Inferior parietal cortex (tissue), 1 donor: ENCODE measurements around the gene FCN2.

ENCODE experiments used
- DNase-seq: peaks from one replicate; pipeline ENCODE4 v3.0.0-alpha.2; 2016; ENCODE audit errors: extremely low spot score

The FCN2 gene

DNA sequence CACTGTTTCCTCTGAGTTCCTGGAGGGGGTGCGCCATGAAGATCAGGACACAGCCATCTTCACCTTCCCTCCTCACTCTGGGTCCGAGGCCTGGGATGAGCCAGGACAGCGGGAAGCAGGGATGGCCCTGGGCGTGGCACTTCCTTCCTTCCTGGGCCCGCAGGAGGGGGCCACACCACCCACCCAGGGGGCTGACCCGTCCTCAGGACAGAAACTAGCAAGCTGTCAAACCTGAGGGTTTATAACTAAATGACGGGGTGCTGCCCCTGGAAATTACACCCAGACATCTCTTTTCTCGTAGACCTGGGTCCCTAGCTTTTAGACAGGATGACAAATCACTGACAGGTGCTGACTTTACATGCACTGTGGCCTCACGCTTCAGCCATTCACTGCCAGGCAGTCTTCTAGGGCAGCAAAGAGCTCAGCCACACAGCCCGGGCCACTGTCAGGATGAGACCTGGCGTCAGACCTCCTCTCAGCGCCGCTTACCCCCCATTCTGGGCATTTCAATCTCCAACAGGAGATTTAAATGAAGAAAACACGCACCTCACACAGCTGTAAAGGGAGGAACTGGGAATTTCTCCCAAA lies 8.1 kb downstream of the FCN2 start:
- no peak for DNase-seq

DNA sequence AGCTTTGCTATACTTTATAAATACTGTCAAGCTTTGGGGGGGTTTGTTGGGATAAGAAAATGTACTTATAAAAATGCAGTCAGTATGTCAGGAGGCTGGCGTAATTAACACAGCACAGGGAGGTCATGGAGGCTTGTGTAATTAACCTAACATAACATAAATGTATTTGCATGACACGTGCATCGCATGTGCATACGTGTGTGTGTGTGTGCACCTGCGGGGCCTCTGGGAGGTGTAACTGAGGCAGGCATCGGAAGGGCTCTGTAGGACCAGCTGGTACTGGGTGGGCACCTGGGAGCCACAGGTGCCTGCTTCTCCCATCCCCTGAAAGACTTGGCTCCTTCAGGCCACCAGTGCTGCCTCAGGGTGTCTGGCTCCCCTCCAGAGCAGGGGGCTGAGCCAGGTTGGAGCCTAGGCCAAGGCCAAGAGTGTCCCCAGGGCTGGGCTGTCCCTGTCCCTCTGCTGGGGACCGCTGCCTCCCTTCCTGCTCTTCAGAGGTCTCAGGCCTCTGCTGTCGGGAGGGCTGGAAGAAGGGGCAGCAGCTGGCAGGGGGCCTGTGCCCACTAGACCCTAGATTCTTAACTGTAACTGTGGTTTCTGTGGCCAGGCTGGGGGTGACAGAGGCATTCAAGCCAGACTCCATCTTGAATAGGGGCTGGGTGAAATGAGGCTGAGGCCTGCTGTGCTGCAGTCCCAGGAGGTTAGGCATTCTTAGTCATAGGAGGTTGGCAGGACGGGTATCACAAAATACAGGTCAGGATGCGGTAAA lies 9.0 kb downstream of the FCN2 start:
- DNase-seq = no peak

DNA sequence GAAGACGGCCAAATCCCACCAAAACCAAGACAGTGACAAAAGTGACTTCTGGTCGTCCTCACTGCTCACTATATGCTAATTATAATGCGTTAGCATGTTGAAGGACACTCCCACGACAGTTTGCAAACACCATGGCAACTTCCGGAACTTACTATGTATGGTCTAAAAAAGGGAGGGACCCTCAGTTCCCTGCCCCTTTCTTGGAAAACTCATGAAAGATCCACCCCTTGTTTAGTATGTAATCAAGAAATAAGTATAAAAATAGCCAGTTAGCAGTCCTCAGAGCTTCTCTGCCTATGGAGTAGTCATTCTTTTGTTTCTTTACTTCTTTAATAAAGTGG lies 9.5 kb downstream of the FCN2 start:
- no peak for DNase-seq

DNA sequence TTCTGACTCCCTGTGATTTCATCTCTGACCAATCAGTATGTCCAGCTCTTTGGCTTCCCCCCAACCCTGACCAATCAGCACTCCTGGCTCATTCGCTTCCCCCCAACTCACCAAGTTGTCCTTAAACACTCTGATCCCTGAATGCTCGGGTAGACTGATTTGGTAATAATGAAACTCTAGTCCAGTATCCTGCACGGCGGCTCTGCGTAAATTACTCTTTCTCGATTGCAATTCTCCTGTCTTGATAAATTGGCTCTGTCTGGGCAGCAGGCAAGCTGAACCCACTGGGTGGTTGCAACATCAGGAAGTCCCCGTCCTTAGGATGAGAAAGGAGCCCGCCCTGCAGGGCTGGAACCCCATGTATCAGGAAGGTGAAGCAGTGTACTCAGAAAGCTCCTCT lies 10.4 kb downstream of the FCN2 start:
- DNase-seq = no peak

DNA sequence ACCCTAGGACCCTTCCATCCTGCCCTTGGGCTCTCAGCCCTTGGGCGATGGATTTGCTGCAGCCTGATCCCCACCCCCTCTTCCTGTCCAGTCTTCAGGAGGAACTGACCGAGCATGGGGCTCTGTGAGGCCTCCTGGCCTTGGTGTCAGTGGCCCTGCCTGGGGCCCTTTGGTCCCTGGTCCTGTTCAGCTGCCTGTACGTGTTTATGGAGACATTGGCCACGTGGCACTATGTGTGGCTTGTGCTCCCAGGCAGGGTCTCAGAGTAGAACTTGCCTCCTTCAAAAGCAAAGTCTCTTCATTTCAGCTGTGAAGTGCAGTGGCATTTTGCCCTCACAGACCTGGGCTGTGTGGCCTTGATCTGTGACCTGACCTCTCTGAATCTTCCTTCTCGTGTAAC lies 11.1 kb downstream of the FCN2 start:
- no peak for DNase-seq

DNA sequence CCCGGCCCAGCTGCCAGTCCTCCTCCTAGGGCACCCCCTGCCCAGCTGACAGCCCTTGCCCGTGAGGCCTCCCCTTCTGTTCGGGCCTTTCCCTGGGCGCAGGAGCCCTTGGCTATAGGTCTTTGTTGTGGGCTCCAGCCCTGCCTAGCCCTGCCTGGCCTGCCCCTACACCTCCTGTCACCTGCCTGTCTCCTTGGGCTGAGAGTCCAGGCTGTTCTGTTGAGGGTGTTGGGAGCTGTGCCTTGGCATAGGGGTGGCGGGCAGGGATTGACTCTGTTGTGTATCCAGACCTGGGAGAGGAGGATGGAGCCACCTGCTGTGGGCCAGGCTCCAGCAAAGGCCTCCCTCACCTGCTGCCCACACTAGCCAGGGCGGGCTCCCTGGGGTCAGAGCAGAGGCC lies 11.6 kb downstream of the FCN2 start:
- no peak for DNase-seq

DNA sequence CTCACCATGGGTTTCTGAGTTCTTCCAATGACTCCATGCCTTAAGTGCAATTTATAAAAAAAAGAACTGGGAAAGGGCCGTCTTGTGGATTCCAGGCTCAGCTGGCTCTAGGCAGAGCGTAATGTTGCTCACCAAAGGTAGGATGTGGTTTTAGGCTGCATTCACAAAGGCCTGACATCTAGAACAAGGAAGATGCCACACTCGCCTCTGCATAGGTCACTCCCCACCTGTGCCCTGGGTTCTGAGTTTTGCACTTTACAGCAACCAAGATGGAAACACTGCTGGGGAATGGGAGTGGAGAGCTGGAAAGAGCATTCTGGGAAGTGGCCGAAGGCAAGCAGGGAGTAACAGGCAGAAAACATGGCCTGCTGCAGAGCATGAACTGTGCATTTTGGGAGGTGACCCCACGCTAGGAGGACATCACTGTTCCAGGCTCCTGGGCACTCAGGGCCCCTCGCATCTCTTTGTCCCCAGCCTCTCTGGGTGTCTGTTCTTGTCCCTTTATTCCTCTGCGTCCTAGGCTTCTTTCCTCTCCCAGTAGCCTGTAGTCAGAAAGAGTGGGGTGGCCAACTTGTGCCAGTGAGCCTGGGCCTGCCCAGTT lies 12.3 kb downstream of the FCN2 start:
- no peak for DNase-seq

DNA sequence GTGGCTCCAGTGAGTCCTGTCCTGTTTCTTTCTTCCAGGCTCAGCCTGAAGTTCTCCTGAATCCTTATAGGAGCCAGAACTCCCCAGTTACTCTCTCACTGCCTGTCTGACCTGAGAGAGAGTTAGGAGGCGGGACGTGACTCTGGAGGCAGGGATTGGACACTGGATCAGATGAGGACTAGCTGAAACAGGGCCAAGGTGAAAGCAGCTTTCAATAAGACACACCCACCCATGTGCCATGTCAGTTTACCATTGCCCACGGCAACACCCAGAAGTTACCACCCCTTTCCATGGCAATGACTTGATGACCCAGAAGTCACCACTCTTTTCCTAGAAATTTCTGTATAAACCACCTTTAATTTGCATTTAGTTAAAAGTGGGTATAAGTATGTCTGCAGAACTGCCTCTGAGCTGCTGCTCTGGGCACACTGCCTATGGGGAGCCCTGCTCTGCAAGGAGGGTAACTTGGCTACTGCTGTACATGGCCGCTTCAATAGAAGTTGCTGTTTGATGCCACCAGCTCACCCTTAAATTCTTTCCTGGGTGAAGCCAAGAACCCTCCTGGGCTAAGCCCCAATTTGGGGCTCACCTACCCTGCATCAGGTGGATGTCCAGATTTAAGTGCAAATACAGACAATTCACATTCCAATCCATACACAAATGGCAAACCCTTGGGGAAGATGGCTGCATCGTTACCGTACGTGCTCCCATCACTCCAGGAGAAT lies 13.7 kb downstream of the FCN2 start:
- DNase-seq = no peak

DNA sequence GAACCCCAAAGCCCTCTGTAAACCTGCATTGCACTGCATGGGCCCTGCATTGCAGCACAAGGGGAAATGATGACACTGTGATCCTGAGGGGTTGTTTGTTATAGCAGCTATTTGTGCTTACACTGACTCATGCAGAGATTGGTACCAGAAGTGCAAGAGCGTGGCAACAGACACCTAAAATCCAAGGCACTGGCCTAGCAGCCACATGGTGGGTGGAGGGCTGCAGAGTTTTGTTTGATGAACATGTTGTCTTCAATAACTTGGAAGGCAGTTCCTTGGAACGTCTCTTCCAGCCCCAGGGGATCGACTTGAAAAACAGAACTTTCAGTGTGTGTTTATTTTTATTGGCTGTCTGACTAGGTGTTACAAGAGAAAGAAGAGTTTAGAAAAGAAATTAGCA lies 14.5 kb downstream of the FCN2 start:
- no peak for DNase-seq

DNA sequence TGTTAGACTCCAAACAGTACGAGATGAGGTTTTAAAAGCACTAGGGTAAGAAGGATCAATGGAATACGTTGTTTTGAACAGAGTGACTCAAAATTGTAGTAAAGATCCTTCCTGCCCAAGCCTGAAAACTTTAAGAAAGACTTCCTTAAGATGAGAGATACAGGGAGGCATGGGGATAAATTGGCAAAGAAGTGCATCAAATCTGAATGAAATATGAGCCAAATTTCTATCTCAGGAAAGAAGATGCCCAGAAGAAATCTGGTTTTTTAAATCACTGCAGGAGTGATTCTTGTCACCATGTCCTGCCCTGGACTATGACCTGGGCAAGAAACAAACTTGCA lies 14.9 kb downstream of the FCN2 start:
- DNase-seq = peak; percentile 2

DNA sequence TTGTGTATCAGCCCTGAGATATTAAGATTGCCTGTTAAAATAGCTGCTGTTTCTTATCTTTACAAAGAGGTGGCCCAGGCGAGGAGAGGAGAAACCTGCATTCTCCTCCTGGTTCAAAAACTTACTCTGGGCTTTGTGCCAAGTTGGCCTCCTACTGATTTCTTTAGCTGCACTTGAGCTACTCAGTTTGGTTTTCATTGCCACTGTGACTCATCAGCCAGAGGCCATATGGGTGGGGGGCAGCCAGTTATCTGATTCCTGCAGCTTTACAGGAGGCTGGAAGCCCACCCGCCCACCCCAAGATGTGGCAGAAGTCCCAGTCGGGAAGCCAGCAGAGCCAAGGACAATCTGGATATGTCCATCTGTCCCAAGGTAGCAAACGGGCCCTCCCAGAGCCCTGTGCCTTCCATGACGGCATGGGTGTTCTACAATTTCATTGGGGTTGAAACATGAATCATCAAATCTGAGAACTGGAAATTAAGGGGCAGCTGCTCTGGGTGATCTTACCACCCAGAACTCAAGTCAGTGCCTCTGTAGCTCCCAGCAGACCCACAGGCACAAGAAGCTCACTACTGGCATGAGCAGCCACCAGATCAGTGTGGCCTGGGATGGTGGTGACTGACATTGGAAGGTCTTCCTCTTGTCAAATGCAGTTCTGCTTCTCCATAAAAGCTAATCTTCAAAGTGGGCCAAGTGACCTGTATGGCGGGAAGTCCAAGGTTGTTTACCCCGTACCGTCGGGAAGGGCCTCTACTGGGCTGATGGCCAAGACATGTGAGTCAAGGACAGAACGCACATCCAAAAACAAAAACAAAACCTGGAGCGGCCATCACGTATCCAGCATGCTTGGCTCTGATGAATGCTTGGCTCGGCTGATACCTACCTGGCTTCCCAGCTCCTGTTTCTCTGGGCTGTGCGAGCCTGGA lies 15.6 kb downstream of the FCN2 start:
- DNase-seq = peak; percentile 43

DNA sequence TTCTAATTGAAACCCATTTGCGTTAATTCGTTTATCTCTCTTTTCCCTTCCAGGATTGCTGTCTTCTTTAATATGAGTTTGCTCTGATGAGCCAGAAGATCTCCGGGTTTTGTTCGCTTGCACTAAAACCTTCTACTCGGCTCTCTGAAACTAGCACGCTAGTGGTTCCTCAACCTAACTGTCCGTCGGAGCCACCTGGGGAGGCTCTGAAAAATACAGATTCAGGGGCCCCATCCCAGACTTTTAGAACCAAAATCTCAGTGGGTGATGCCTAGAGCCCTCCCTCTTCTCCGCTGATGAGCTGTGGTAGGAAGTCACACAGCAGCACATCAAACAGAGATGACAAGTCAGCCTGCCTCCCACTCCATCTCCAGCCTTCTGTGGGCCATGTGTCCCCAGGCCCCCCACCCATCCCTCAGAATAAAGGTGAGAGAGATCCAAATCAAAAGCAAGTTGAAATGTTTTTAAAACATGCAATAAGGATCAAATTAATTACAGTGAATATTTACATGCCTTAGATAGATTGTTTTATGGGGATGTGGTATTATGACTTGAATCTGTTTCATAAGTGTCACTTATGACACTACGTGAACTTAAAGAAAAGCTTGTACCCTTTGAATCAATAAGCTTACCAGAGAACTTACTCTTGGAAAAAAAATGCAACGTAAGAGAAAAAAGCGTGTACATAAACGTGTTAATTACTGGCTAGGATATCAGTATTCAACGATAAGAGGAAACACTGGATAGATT lies 16.4 kb downstream of the FCN2 start:
- DNase-seq = no peak

DNA sequence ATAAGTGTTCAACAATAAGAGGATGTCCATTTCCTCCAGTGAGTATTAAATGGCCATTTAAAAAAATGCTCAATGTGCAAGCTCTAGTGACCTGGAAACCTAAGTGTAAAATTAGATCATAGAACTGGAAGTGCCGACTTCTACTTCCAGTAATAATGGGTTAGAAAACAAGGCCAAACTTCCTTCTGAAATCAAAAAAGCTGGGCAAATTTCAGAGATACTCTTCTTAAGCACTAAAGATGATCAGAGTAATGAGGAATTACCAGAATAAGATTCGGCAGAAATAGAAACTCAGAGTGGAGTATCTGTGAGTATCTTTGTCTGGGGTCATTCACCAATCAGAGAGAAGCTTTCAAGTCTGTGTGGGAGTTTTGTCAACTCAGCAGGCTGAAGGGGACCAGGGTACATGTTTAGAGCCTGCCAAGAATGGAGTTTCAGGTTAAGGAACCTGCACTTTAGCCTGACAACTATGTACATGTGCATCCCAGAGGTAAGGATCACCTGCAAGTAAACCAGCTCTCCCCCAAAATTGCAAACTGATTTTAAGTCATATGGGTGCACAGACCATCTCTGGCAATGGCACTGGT lies 17.1 kb downstream of the FCN2 start:
- DNase-seq = no peak

DNA sequence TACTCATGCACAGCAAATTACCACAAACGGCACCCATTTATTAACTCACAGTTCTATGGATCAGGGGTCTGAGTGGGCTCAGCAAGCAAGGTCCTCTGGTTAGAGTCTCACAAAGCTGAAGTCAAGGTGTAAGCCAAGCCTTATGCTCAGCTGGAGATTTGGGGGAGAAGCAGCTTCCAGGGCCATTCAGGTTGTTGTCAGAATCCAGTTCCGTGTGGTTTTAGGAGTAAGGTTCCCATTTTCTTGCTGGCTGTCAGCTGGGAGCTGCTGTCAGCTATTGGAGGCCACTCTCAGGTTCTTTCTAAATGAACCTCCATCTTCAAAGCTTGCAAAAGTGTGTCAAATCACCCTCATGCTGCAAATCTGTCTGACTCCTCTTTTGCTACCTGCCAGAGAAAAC lies 17.7 kb downstream of the FCN2 start:
- no peak for DNase-seq

DNA sequence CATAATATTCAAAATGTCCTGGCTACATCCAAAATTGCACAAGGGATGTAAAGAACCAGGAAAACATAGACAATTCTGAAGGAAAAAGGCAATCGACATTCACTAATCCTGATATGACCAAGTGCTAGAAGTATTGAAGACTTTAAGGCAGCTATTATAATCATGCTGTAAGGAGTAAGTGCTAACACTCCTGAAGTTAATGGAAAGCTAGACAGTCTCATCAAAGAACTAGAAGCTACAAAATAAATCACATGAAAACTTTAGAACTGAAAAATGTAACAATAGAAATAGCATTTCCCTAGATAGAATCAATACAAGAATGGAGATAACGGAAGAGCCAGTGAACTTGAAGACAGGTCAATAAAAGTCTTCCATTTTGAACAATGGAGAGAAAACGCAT lies 18.6 kb downstream of the FCN2 start:
- DNase-seq = no peak

DNA sequence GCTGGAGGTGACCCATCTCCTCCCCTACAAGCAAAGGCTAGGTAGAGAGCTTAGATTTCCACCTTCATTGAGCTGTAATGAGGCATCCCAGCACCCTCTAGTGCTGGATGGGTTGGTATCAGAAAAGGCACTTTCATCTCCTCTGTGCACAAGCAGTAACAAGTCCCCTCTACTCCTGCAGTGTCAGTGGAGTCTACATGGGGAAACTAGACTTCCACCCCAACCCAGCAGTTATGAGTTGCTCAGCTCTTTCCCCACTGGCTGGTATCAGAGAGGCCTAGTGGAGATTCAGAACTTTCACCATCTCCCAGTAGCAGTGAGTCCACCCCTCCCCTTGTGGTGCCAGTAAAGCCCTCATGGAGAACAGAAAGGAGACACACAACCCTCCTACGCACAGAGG lies 19.2 kb downstream of the FCN2 start:
- no peak for DNase-seq

DNA sequence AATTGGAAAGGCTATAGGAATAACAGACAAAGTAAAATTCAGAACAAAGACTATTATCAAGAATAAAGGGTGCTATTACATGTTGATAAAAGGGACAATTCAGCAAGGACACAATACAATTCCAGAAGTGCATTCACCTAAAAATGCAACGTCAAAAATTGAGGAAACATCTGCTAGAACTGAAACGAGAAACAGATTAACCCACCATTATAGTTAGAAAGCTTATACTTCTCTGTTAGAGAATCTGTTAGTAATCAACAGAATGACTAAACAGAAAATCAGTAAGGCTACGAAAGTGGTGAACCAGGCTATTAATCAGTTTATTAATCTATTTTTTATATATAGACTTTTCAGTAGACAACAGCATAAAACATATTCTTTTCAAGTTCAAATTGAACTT lies 22.3 kb downstream of the FCN2 start:
- DNase-seq = no peak

DNA sequence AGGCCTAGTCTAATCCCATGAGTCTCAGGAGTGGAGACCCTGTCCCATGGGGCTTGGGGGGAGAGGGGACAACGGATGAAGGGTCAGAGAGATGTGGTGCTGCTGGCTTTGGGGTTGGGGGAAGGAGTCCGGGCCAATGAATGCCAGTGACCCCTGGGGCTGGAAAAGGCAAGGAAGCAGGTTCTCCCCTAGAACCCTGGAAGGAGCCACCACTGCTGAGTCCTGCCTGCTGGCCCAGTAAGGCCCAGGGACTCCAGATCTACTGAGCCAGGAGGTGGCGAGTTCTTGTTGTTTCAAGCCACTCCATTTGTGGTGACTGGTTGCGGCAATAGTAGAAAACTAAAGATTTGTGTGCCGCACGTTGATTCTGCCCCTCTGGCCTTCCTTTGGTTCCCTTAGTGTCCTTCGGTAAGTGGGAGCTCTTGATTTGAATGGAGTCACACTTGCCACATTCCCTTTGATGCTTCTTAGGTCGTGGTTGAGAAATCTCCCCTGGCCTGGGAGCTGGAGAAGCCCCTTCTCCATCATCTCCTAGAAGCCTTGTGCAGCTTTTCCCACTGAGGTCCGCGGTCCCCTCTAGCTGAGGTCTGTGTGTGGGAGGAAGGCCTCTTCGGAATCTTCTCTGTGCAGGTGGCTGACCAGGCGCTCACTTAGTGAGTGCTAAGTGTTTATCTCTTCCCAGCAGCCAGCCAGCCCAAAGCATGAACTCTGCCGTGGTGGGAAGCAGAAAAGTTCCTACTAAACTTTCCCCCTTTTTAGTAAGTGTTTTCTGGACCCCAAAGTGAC lies 28.1 kb downstream of the FCN2 start:
- no peak for DNase-seq

DNA sequence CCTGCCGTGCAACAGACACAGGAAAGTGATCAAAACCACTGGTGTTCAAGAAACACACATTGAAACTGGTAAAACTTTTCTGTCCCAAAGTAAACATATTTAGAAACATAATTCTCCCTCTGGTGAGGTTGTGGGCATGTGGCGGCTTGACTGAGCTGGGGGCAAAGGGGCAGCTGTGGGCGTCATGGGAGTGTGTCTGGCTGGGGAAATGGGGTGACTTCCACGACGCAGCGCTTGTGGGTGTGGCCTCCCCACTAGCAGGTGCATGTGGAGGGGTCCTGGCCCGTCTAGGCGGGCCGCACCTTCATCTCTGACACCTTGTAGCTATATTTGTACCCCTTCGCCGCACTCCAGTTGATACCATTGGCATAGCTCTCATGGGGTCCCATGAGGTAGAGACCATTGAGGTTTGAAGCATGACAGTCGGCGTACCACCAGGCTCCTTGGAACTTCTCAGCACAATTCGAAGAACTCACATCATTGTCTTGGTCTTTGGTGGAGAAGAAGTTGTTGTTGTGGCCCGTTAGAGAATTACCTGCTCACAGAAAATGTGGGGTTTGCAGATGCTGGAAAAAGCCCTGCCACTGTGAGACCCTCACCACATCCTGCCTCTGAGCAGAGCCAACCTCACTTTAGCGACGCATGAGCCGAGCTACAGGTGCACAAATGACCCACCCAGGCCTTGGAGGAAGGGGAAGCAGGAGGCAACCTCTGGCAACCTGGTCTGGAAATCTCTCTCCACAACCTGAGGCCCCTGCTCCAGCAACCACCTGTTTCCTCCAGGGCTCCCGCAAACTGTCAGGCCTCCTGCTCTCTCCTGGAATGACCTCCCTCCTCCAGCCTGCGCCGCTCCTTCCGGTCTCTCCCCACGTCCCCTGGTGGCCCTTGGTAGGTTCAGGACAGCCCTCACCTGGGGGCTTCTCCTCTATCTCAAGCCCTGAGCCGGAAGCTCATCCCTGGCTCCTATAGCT lies 29.2 kb downstream of the FCN2 start:
- DNase-seq = no peak
